ENCODE measurements around the gene PHYHD1. TPM values are rescaled to one million over a fixed set of nuclear protein-coding genes. Genes with fewer than 3 reads are reported as not detected.

PHYHD1 gene
- total RNA-seq, 2 donors from 2014 or later: 1.8 to 6.6 TPM

- Histone ChIP-seq H3K36me3 (no peaks in the 10 kb centered on the region), H3K9ac (ENCODE audit: low read depth in 2 of 2, low read length in 2 of 2) (peak overlapping the region; percentile 38 to 51), H3K4me1 (peaks cover 13% of the 10 kb centered on the region), H3K4me3 (no peak overlapping the region), H3K27ac (peak overlapping the region; percentile 68), H3K27me3 (no peaks in the 10 kb centered on the region), H3K9me3 (no peaks in the 10 kb centered on the region)
- DNase-seq: peak; percentile 83
- intact Hi-C loops (cut with DNase I): no loop called here
- TF ChIP-seq CTCF (IDR thresholded peaks at IDR 0.05): no peak
These were observed 18.3 kb upstream of the PHYHD1 start for GRCh38 chr9:128902351-128903078.

GRCh38 chr9:128903079-128903461 lies 17.7 kb upstream of the PHYHD1 start:
- H3K27me3 ChIP-seq: no peaks in the 10 kb centered on the region
- no peaks in the 10 kb centered on the region for H3K9me3 ChIP-seq
- peak overlapping the region; percentile 68 for H3K27ac ChIP-seq
- H3K4me3 ChIP-seq: no peak overlapping the region
- intact Hi-C loops (cut with DNase I): no loop called here
- DNase-seq: no peak
- peaks cover 13% of the 10 kb centered on the region for H3K4me1 ChIP-seq
- peak overlapping the region in 1 of 2 donors; percentile 51 for H3K9ac ChIP-seq (ENCODE audit: low read depth in 2 of 2, low read length in 2 of 2)
- H3K36me3 ChIP-seq: peaks cover 3% of the 10 kb centered on the region
- no peak for TF ChIP-seq CTCF (IDR thresholded peaks at IDR 0.05)

- no peaks in the 10 kb centered on the region for H3K9me3 ChIP-seq
- H3K4me1 ChIP-seq: peaks cover 13% of the 10 kb centered on the region
- TF ChIP-seq CTCF (IDR thresholded peaks at IDR 0.05): no peak
- DNase-seq: no peak
- intact Hi-C loops (cut with DNase I): no loop called here
- no peak overlapping the region for H3K9ac ChIP-seq (ENCODE audit: low read depth in 2 of 2, low read length in 2 of 2)
- H3K4me3 ChIP-seq: no peak overlapping the region
- H3K36me3 ChIP-seq: peaks cover 11% of the 10 kb centered on the region
- H3K27ac ChIP-seq: no peak overlapping the region
- H3K27me3 ChIP-seq: no peaks in the 10 kb centered on the region
These were observed 16.7 kb upstream of the PHYHD1 start for GRCh38 chr9:128903871-128904620.

- no peak overlapping the region for H3K4me3 ChIP-seq
- no peak overlapping the region for H3K9ac ChIP-seq (ENCODE audit: low read depth in 2 of 2, low read length in 2 of 2)
- H3K4me1 ChIP-seq: peaks cover 13% of the 10 kb centered on the region
- H3K27me3 ChIP-seq: no peaks in the 10 kb centered on the region
- H3K27ac ChIP-seq: no peak overlapping the region
- TF ChIP-seq CTCF (IDR thresholded peaks at IDR 0.05): no peak
- H3K9me3 ChIP-seq: no peaks in the 10 kb centered on the region
- no peak for DNase-seq
- intact Hi-C loops (cut with DNase I): no loop called here
- H3K36me3 ChIP-seq: peaks cover 19% of the 10 kb centered on the region
These were observed 14.8 kb upstream of the PHYHD1 start for GRCh38 chr9:128905964-128906363.

- TF ChIP-seq CTCF (IDR thresholded peaks at IDR 0.05): no peak
- peaks cover 11% of the 10 kb centered on the region for H3K4me1 ChIP-seq
- no peak overlapping the region for H3K4me3 ChIP-seq
- H3K36me3 ChIP-seq: peaks cover 19% of the 10 kb centered on the region
- no peak overlapping the region for H3K9ac ChIP-seq (ENCODE audit: low read depth in 2 of 2, low read length in 2 of 2)
- intact Hi-C loops (cut with DNase I): no loop called here
- no peaks in the 10 kb centered on the region for H3K9me3 ChIP-seq
- DNase-seq: no peak
- H3K27ac ChIP-seq: no peak overlapping the region
- no peaks in the 10 kb centered on the region for H3K27me3 ChIP-seq
These were observed 14.0 kb upstream of the PHYHD1 start for GRCh38 chr9:128906741-128907140.
